CD4-positive, alpha-beta T cell treated with Interleukin-6 for 4 hours (primary cell): ENCODE data around the gene NFKBIA.
A peak's percentile ranks its signal among the peaks of the same experiment; 100 is the strongest.
"Not testable (repeated sequence)": the region's sequence is repeated elsewhere in the genome, so short reads cannot be mapped to it uniquely, and the experiment has no call there.

Experiments
- DNase-seq: peaks from one replicate; pipeline ENCODE4 v3.0.0-alpha.2; 2020; ENCODE audit warnings: mixed read lengths

The NFKBIA gene, protein sequence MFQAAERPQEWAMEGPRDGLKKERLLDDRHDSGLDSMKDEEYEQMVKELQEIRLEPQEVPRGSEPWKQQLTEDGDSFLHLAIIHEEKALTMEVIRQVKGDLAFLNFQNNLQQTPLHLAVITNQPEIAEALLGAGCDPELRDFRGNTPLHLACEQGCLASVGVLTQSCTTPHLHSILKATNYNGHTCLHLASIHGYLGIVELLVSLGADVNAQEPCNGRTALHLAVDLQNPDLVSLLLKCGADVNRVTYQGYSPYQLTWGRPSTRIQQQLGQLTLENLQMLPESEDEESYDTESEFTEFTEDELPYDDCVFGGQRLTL

DNA sequence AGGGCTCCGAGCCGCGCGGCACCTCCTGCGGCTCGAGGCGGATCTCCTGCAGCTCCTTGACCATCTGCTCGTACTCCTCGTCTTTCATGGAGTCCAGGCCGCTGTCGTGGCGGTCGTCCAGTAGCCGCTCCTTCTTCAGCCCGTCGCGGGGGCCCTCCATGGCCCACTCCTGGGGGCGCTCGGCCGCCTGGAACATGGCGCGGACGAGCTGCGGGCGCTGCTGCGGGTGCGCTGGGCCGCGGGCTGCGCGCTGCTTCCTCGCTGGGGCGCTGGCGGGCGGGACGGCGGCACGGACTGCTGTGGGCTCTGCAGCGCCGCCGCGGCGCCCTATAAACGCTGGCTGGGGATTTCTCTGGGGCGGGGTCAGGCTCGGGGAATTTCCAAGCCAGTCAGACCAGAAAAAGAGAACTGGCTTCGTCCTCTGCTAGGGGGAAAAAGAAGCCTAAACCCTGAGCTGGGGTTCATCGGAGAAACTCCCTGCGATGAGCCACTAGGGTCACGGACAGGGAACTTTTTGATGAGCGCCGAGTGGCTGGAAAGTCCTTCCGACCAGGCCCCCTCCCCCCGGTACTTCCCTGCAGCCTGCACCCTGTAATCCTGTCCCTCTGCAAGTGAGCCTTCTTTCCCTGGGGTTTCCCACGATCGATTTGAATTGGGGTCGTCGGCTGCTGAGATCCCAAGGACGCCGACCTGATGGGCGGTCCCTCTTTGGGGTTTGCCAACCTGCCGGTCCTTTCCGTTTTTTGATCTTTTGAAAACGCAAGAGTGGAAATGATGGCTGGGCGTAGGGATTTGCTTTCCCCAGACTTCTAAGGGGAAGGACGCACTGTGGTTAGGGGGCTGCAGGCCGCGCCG lies at the start of gene NFKBIA:
Gene NFKBIA, minus strand, starts transcription at position 301 of the 855 bp plus-strand sequence. Its CDS starts 105 bp downstream, at position 196.
- DNase-seq, result peak; percentile 93

DNA sequence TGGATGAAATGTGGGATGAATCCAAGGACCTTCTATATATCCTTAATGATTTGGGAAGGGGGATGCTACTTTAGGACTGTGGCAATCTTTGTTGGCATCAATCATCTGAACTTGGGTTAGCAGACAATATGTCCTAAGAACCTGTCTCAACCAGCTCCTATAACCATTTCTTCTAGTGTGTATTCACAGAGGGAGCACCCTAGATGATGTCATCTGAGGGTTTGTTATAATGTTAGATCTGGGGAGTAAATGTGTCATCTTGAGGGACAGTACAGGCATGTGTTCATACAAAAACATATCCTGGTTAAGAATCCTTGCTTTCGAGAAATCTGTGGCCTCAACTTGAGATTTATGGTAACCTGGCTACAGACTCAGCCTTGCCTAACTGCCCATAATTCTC lies 41.9 kb upstream of the NFKBIA start:
- DNase-seq, result no peak

DNA sequence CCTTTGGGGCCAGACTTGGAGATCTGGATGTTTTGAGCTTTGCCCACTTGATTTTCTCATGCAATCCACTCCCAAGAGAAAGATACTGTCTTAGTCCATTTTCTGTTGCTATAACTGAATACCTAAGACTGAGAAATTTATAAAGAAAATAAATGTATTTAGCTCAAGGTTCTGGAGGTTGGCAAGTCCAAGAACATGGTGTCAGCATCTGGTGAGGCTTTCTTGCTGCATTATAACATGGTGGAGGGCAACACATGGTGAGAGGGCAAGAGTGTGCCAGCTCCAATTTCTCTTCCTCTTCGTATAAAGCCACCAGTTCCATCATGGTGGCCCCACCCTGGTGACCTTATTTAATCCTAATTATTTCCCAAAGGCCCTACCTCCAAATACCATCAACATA lies 39.6 kb upstream of the NFKBIA start:
- DNase-seq, result no peak

DNA sequence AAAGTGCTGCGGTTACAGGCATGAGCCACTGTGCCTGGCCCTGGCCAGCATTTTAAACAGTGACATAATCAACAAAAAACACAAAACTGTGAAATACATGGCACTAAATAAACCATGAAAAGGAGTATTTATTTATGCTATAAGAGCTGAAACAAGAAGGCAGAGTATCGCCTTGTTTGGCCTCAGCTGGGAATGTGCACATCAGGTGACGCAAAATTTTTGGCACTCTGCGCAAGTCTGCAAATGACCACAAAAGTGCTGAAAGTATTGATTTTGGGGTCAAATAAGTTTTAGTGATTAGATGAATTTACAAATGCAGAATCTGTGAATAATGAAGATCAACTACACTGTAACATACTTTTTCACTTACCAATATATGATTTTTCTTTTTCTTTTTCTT lies 36.6 kb upstream of the NFKBIA start:
- DNase-seq, result no peak

DNA sequence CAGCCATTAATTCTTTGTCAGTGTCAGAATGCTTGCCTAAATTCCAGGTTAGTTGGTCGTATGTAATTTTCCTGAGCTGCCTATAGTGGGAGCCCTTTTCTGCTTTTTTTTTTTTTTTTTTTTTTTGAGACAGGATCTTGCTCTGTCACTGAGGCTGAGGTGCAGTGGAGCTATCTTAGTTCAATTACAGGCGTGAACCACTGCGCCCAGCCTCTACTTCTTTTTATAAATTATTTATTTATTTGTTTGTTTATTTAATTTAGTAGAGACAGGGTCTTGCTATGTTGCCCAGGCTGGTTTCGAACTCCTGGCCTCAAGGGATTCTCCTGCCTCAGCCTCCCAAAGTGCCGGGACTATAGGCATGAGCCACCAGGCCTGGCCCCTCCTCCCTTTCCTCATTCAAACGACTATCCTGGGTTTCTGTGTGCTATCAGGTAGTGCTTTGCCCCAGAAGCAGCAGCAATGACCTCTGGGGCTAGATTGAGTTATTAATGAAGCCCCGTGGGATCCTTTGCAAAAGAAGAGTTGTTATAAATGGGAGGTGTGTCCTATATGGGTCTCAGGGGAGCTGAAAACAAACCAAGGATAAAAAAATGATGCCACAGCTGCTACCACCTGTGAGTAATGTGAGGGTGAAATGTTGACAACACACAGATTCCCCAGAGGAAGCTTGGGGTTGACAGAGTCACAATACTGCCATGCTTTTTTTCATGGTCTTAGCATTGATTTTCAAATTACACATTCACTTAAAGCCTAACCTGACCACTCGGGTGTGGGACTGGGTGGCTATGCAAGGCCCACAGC lies 34.6 kb upstream of the NFKBIA start:
- no peak for DNase-seq

DNA sequence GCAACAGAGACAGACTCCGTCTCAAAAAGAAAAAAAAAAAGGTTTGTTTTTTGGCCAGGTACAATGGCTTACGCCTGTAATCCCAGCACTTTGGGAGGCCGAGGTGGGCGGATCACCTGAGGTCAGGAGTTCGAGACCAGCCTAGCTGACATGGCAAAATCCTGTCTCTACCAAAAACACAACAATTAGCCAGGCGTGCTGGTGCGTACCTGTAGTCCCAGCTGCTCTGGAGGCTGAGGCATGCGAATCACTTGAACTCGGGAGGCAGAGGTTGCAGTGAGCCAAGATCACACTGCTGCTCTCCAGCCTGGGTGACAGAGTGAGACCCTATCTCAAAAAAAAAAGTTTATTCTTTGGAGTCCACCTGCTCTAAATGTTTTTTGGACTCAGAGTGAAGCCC lies 33.9 kb upstream of the NFKBIA start:
- not testable (repeated sequence) for DNase-seq

DNA sequence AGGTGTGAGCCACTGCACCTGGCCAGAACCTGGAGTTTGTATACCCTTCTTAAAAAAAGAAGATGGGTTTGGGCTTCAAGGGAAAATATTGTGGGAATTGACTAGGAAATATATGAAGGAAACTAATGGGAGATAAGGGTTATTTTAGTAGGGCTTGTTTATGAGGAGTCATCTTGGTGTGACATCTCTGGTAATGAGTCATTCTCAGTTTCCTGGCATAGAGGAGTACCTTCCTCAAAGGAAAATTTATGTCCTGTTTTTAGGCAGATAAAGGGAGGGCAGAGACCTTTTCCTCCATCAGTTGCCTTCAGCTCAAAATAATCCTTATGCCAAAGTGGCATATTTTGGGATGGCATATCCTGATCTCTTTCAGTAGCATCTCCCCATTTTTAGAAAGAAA lies 30.6 kb upstream of the NFKBIA start:
- no peak for DNase-seq

DNA sequence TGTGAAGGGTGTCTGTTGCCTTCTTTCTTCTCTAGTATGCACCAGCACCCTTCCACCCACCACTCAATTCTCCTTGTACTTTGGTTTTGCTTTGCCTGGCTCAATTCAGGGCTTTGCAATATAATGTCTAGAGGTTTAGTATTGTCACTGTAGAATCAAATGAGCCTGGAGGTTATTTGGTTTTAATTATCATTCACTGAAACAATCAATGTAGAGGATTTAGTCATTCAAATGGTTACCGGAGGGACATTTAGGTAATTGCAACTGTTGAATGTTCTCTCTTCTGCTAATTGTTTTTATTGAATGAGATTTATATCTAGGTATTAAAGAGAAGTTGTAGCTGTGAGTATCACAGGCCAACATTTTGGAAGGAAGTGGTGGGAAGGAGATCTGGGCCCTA lies 29.3 kb upstream of the NFKBIA start:
- no peak for DNase-seq

DNA sequence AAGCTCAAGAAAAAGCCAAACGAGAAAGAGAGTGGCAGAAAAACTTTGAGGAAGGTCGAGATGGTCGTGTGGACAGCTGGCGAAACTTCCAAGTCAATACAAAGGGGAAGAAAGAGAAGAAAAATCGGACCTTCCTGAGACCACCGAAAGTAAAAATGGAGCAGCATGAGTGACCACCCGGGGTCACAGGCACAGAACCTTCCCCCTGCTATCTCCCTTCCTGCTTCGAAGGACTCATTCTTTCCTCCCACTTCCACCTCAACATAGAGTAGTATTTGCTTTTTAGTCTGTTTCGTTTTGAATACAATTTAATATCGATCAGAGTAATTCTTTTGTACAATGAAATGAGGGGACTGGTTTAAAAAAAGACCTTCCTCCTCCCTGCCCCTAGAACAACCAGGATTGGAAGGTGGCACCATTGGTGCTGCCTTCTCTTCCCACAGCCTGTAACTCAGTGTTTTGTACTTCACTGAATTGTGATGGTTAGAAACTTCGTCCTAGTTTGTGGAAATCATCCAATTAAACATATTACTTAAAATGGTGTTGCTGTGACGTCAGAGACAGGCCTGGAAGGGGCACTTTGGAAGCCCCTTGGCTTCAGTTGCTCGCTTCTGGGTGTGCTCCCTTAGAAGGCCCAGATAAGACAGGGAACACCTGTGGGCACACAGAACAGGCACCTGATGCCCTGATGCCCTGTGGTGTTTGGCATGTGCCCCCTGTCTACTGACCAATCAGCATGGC lies 26.1 kb upstream of the NFKBIA start:
- DNase-seq, result no peak

DNA sequence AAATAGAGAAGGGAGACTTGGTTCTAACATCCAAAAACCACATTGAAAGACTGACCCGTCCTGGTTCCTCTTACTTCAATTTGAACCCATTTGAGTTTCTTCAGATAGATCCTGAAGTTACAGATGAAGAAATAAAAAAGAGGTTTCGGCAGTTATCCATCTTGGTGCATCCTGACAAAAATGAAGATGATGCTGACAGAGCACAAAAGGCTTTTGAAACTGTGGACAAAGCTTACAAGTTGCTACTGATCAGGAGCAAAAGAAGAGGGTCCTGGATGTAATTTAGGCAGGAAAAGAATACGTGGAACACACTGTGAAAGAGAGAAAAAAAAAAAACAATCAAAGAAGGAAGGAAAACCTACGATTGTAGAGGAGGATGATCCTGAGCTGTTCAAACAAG lies 25.4 kb upstream of the NFKBIA start:
- no peak for DNase-seq

DNA sequence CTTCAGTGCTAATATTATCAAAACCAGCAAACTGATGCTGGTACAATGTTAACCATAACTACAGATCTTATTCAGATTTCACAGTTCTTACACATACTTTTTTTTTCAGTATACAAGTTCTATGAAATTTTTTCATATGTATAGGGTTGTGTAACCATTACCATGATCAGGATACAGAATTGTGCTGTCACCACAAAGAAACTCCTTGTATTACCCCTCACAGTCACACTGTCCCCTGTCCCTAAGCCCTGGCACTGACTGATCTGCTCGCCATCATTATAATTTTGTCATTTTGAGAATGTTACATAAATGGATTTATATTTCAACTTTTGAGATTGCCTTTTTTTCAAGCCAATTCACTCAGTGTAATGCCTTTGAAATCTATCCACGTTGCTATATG lies 21.3 kb upstream of the NFKBIA start:
- no peak for DNase-seq

DNA sequence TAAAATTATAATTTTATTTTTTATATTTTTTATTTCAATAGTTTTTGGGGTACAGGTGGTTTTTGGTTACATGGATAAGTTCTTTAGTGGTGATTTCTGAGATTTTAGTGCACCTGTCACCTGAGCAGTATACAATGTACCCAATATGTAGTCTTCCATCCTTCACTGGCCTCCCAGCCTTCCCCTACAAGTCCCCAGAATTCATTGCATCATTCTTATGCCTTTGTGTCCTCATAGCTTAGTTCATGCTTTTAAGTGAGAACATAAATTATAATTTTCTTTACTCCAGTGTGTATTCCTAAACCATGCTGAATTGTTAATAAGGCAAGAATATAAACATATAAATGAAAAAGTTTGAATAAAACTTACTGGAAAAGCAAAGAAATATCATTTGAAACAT lies 19.1 kb upstream of the NFKBIA start:
- no peak for DNase-seq

DNA sequence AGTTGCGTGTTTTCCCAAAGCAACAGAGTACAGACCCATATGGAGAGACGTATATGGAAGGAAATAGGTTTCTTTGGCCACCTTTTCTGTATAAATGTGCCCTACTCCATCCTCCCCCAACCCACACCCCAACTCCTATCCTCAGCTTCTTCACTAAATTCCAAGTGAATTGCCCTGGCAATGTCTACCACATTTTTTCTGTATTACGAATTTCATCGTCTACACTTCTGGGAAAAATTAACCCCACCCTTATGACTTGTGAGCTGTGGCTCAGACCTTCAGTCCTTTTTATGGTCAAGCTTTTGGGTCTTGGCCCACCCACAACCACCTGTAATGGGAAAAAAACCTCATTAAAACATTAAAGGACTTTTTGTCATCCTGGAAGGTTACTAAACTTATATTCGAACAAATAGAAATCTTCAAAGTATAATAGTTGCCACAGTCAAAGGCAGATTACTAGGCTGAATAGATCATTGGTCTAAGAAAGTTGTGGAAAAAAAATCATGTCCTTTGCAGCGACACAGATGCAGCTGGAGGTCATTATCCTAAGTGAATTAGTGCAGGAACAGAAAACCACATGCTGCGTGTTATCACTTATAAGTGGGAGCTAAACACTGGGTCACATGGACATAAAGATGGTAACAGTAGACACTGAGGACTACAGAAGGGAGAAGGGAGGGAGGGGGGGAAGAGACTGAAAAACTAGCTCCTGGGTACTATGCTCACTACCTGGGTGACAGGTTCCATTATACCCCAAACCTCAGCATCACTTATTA lies 15.7 kb upstream of the NFKBIA start:
- no peak for DNase-seq

DNA sequence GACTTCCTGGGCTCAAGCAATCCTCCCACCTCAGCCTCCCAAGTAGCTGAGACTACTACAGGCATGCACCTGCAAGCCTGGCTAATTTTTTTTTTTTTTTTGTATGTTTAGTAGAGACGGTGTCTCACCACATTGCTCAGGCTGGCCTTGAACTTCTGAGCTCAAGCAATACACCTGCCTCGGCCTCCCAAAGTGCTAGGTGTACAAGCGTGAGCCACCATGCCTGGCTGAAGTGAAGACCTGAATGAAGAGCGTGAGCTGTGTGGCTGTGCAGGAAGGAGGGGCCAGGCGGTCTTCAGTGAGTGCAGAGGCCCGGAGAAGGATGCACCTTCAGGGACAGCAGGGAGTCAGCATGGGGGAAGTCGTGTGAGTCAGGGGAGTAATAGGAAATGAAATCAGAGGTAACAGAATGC lies 14.9 kb upstream of the NFKBIA start:
- DNase-seq, result no peak

DNA sequence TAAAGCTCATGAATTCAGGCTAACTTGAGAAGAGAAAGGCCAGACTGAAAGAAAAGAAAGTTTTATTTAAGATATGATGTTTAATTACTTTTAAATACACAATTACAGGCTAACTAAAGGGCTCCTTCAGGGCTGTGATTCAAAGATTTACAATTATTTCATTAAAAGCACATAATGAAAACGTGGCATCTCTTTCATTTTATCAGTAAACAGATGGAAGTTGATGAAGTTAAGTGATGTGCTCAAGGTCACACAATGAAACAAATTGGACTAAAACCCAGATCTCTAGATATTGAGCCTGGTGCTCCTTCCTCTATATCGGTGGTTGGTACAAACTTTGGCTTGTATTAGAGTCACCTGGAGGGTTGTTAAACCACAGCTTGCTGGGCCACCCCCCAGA lies 13.5 kb upstream of the NFKBIA start:
- DNase-seq, result no peak

DNA sequence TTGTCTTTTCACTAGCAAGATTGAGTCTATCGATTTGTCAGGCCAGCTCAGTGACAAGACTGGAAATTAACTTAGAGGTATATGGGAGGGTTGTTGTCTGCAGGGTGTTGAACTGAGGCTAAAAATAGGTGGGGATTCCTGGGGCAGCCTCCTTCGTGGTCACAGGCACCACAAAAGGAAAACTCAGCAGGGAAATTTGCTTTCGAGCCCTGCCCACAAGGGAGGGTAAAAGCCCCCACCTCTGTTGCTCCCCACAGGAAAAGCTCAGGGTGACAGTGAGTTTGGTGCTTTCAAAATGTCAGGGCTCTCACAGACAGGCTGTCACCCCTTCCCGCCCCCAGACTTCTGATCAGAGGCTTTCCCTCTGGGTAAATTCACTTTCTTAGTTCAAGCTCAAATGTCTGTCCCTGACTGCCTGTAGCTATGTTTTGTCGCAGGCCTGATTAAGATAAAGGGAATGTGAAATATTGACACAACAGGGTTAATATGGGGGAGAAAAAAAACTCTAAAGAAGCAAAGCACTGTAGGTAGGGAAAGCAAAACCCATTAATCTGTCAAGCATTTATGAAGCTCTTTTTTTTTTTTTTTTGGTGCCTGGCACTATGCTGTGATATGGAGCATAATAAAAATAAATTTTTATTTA lies 11.7 kb upstream of the NFKBIA start:
- DNase-seq, result peak; percentile 65

DNA sequence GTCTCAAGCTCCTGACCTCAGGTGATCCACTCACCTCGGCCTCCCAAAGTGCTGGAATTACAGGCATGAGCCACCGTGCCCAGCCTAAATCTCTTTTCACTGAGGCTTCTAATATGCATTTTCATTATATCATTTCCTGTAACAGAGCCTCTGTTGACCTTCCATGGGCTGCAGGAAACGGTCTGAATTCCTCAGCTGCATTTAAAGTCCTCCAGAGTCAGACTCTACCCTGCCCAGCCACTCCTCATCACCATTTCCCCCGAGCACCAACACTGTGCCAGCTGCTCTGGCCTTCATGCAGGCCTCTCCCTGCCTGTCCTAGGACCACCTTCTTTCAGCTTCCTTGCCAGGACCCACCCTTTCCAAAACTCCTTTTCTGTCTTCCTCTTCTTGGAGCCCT lies 9.8 kb upstream of the NFKBIA start:
- DNase-seq, result no peak

DNA sequence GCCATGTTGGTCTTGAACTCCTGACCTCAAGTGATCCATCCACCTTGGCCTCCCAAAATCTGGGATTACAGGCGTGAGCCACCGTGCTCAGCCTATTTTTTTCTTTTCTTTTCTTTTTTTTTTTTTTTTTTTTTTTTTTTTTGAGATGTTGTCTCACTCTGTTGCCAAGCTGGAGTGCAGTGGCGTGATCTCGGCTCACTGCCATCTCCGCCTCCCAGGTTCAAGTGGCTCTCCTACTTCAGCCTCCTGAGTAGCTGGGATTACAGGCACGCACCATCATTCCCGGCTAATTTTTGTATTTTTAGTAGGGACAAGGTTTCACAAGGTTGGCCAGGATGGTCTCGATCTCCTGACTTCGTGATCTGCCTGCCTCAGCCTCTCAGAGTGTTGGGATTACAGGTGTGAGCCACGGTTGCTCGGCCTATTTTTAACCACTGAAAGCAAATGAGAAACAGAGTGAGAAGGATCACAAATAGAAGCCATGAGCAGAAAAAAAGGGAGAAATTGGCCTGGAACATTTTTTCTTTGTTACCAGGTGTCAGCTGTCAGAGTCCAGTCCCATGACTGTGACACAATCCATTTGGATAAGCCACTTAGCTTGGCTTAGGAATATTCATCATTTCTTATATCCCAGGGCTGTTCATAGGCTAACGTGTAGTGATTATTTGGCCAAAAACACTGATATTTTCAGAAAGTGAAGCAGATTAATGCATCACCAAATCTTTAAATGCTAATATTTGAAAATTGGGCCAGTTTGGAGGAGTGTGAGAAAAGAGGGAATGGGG lies 7.9 kb upstream of the NFKBIA start:
- no peak for DNase-seq

DNA sequence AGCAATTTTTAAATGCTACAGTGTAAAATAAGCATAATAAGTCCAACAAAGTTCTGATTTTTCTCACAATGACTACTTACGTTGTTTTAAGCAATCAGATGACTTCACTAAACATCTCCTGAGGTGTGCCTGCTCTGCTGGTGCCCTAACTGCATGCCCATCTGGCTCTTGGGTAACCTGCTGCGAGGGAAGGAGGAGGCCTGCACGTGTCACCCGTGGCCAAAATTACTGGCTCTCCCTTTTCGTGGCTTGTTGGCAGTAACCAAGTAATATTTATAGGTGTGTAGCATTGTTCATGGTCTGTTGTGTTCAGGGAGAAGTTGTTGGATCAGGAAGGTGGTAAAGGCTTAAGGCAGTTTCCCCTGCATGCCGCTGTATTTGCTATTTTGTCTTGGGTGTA lies 6.3 kb upstream of the NFKBIA start:
- DNase-seq, result no peak

DNA sequence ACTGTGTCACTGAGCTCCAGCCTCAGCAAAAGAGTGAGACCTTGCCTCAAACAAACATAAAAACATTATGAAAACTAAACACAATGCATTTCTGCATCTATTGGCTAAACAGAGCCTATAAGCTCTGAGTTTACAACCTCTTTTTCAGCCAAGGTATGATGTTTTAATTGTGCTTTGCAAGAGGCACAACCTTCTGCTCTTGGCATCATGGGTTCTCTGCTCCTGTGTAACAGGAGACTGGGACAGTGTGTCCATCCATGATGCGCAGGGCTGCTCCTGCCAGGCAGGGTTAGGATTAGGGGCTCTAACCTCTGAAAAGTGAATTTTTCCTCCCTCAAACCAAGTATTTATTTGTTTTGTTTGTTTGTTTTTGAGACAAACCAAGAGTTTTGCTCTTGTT lies 5.0 kb upstream of the NFKBIA start:
- no peak for DNase-seq

DNA sequence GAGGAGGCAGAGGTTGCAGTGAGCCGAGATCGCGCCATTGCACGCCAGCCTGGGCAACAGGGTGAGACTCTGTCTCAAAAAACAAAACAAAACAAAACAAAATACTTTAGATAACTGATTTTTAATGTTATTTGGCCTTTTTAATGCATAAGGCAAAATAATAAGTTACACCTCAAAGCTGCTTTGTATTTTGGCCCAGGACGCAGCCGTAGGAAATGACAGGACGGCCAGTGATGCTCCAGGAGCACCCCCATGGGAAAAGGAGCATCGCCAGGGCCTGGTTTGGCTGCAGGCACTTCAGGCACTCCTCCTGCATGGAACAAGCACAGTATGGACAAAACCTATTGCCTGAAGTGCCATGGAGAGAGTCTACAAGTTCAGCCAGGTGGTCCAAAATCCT lies 3.5 kb upstream of the NFKBIA start:
- DNase-seq, result no peak
